ENCODE results near the gene AUTS2.

AUTS2 gene

DNA sequence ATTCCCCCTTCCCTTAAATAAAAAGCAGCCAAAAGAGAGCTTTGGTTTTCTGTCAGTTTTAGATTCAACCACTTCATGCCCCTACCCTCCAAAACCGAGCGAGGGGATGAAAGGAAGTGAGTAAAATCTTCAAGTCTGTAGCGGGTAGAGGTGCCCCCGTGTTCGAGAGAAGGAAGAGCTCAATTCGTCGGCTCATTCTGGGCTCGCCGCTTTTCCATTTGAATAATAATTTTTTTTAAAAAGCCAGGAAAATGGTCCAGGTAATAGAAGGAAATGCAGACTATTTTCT lies 1097.5 kb downstream of the AUTS2 start:
- no peak for TF ChIP-seq SUZ12 (IDR thresholded peaks at IDR 0.05; ENCODE audit: extremely low read depth, insufficient read depth, insufficient read length)
- no peak for TF ChIP-seq ZNF274 (IDR thresholded peaks at IDR 0.05; ENCODE audit: low read depth, low read length)
- no peak for TF ChIP-seq YY1 (IDR thresholded peaks at IDR 0.05; ENCODE audit: insufficient read depth, insufficient read length)
- peaks cover 13% of the 10 kb centered on the region for H3K27me3 ChIP-seq (ENCODE audit: insufficient read depth, insufficient read length)
- peak overlapping the region; percentile 67 for H3K4me3 ChIP-seq (ENCODE audit: insufficient read length, low read depth)
- H3K36me3 ChIP-seq (ENCODE audit: insufficient read depth, insufficient read length, low read length): peaks cover 17% of the 10 kb centered on the region
- H3K9me3 ChIP-seq (ENCODE audit: insufficient read depth, low read length): no peaks in the 10 kb centered on the region
- H3K9ac ChIP-seq (ENCODE audit: insufficient read length, low read depth): peak overlapping the region; percentile 89
- DNase-seq (ENCODE audit: low read depth, low spot score): no peak
- H3K4me1 ChIP-seq (ENCODE audit: insufficient read depth, insufficient read length): peaks cover 3% of the 10 kb centered on the region

DNA sequence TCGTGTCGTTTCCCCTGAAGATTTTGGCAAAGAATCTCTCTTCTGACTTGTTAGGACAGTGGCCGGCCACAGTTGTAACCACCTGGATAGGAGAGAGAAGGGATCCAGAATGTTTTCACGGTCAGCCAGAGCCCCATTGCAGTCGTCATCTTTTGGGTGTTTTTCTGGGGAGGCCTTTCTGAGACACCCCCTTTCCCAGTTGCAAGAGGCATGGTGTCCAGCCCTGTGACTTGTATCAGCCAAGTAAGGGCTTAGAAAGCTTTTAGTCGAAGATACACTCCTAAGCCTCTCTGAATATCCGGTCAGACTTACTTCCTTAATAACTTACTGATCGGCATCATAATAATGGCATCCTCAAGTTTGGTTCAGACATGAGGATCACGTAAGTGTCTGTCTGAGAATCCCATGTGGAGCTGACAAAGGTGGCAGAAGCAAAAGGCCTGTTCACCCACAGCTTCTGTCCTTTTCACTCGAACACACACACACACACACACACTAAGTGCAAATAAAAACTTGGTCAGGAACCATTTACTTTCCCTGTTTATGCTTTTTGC lies 1098.0 kb downstream of the AUTS2 start:
- H3K4me3 ChIP-seq (ENCODE audit: insufficient read length, low read depth): peak overlapping the region; percentile 67
- TF ChIP-seq ZNF274 (IDR thresholded peaks at IDR 0.05; ENCODE audit: low read depth, low read length): no peak
- no peak for TF ChIP-seq YY1 (IDR thresholded peaks at IDR 0.05; ENCODE audit: insufficient read depth, insufficient read length)
- TF ChIP-seq SUZ12 (IDR thresholded peaks at IDR 0.05; ENCODE audit: extremely low read depth, insufficient read depth, insufficient read length): no peak
- H3K9ac ChIP-seq (ENCODE audit: insufficient read length, low read depth): peak overlapping the region; percentile 89
- DNase-seq (ENCODE audit: low read depth, low spot score): no peak
- peaks cover 13% of the 10 kb centered on the region for H3K27me3 ChIP-seq (ENCODE audit: insufficient read depth, insufficient read length)
- H3K9me3 ChIP-seq (ENCODE audit: insufficient read depth, low read length): no peaks in the 10 kb centered on the region
- H3K4me1 ChIP-seq (ENCODE audit: insufficient read depth, insufficient read length): peaks cover 6% of the 10 kb centered on the region
- H3K36me3 ChIP-seq (ENCODE audit: insufficient read depth, insufficient read length, low read length): peaks cover 21% of the 10 kb centered on the region

DNA sequence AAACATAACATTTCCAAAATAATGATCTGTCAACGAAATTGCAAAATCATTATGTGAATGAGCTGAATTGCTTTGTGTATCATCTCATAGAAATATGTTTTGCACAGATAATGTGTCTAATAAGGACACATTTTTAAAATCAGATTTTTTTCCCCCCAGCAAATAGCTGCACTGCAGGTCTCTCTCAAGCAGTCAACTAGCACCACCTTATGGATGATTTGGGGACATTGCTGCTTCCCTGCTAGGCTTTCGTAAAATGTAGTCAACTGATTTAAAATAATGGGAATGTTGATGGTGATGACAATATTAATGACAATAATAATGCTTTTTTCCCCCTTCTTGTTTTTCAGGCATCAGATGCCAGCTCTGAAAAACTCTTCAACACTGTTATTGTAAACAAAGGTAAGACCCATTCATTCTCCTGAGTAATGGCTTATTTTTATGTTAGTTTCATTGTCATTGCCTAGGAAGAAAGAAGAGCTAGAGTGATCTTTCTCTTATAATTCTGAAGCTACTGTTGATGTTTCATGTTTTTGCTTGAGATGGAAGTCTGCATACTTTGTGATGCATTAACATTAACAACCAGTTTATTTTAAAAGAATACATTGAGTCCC lies 1100.1 kb downstream of the AUTS2 start:
- Histone ChIP-seq H3K4me3 (ENCODE audit: insufficient read length, low read depth) (peak overlapping the region; percentile 67), H3K9me3 (ENCODE audit: insufficient read depth, low read length) (peaks cover 9% of the 10 kb centered on the region; the same call in 1 of the 2 replicates), H3K36me3 (ENCODE audit: insufficient read depth, insufficient read length, low read length) (peaks cover 37% of the 10 kb centered on the region), H3K27me3 (ENCODE audit: insufficient read depth, insufficient read length) (no peaks in the 10 kb centered on the region), H3K4me1 (ENCODE audit: insufficient read depth, insufficient read length) (peaks cover 9% of the 10 kb centered on the region), H3K9ac (ENCODE audit: insufficient read length, low read depth) (peak overlapping the region; percentile 89)
- no peak for DNase-seq (ENCODE audit: low read depth, low spot score)
- TF ChIP-seq ZNF274 (IDR thresholded peaks at IDR 0.05; ENCODE audit: low read depth, low read length): no peak
- TF ChIP-seq SUZ12 (IDR thresholded peaks at IDR 0.05; ENCODE audit: extremely low read depth, insufficient read depth, insufficient read length): no peak
- no peak for TF ChIP-seq YY1 (IDR thresholded peaks at IDR 0.05; ENCODE audit: insufficient read depth, insufficient read length)

DNA sequence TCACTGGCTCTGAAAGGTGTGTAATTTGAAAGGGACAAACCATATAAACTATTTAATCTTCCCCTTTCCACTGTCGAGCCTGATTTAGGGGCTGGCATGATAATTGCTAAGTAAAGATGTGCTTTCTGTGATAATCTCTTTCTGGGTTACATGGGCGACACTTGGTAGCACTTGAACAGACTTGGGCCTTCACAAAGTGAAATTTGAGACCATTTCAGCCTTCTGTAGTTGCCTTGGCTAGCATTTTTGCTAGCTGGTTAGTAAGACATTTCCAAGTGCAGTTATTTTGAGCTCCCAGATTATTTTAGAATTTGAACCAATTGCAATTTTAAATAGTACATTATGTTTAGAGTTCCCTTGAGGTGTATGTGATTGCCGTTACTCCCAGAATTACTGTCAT lies 1101.0 kb downstream of the AUTS2 start:
- no peak for DNase-seq (ENCODE audit: low read depth, low spot score)
- H3K4me3 ChIP-seq (ENCODE audit: insufficient read length, low read depth): peak overlapping the region; percentile 19
- TF ChIP-seq ZNF274 (IDR thresholded peaks at IDR 0.05; ENCODE audit: low read depth, low read length): no peak
- TF ChIP-seq SUZ12 (IDR thresholded peaks at IDR 0.05; ENCODE audit: extremely low read depth, insufficient read depth, insufficient read length): no peak
- no peak for TF ChIP-seq YY1 (IDR thresholded peaks at IDR 0.05; ENCODE audit: insufficient read depth, insufficient read length)
- H3K27me3 ChIP-seq (ENCODE audit: insufficient read depth, insufficient read length): no peaks in the 10 kb centered on the region
- peak overlapping the region; percentile 57 for H3K9ac ChIP-seq (ENCODE audit: insufficient read length, low read depth)
- H3K36me3 ChIP-seq (ENCODE audit: insufficient read depth, insufficient read length, low read length): peaks cover 41% of the 10 kb centered on the region
- H3K4me1 ChIP-seq (ENCODE audit: insufficient read depth, insufficient read length): peaks cover 12% of the 10 kb centered on the region
- peaks cover 12% of the 10 kb centered on the region; the same call in 1 of the 2 replicates for H3K9me3 ChIP-seq (ENCODE audit: insufficient read depth, low read length)

DNA sequence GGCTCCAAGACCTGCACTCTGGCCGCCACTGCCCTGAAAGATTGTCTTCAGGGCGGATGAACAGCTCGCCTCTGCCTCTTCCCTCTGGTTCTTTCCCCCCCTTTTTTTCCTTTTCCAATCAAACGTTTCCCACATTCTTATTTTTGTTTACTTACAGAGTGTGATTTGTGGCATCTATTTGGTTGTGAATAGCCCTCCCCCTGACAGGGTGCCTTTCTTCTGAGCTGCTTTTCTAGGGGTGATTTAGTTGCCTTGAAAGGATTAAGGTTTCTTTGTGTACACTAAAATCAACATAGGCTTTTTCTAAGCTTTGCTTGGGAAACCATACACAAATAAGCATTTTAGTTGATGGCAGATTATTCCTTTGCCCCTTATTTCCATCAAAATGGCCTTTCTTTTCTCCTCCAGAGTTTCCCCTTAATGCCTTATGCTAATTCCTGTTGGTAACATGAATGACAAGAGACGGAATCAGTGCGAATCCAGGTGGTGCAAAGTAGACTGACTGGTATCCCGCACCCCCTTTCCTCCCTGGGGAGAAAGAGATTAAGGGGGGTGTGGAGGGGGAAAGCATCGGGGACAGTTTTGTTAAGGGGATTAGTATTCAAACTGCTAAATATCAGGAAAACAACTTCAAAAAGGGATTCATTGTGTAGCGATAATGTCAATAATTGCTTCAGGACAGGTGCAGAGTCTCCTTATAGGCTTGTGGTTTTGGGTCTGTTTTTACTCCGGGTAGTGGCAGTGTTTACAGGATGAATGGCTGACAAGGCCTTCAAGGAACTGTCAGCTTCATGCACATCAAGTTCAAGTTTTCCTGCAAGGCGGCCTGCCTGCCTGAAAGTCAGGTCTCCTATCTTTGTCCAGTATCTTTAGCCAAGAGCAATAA lies 1102.0 kb downstream of the AUTS2 start:
- Histone ChIP-seq H3K9me3 (ENCODE audit: insufficient read depth, low read length) (peaks cover 22% of the 10 kb centered on the region; the same call in 1 of the 2 replicates), H3K9ac (ENCODE audit: insufficient read length, low read depth) (peak overlapping the region; percentile 42), H3K27me3 (ENCODE audit: insufficient read depth, insufficient read length) (no peaks in the 10 kb centered on the region), H3K36me3 (ENCODE audit: insufficient read depth, insufficient read length, low read length) (peaks cover 50% of the 10 kb centered on the region), H3K4me3 (ENCODE audit: insufficient read length, low read depth) (no peak overlapping the region), H3K4me1 (ENCODE audit: insufficient read depth, insufficient read length) (peaks cover 17% of the 10 kb centered on the region)
- TF ChIP-seq ZNF274 (IDR thresholded peaks at IDR 0.05; ENCODE audit: low read depth, low read length): no peak
- TF ChIP-seq YY1 (IDR thresholded peaks at IDR 0.05; ENCODE audit: insufficient read depth, insufficient read length): no peak
- no peak for TF ChIP-seq SUZ12 (IDR thresholded peaks at IDR 0.05; ENCODE audit: extremely low read depth, insufficient read depth, insufficient read length)
- peak; percentile 96 for DNase-seq (ENCODE audit: low read depth, low spot score)

DNA sequence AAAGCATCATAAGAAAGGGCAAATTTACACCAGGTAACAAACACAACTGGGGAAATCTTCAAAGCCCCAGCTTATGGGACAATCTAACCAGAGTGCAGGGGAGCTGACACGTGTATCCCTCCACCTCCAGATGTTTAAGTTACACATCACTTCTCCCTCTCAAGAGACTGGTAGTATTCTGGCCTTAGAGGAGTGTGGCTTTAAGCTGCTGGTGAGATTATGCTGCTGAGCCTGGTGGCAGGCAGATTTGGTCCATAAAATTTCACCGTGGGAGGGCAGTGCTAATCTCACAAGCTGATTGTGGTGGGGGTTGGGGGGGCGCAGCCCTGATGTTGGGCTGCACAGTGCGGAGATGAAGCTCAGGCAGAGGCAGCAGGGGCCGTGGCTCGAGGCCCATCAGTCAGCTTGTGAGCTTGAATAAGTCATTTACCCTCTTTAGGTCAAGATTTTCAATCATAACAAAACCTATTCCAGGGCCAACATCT lies 1102.7 kb downstream of the AUTS2 start:
- no peak for TF ChIP-seq ZNF274 (IDR thresholded peaks at IDR 0.05; ENCODE audit: low read depth, low read length)
- no peak for TF ChIP-seq SUZ12 (IDR thresholded peaks at IDR 0.05; ENCODE audit: extremely low read depth, insufficient read depth, insufficient read length)
- no peak for TF ChIP-seq YY1 (IDR thresholded peaks at IDR 0.05; ENCODE audit: insufficient read depth, insufficient read length)
- no peak for DNase-seq (ENCODE audit: low read depth, low spot score)
- Histone ChIP-seq H3K36me3 (ENCODE audit: insufficient read depth, insufficient read length, low read length) (peaks cover 57% of the 10 kb centered on the region), H3K4me1 (ENCODE audit: insufficient read depth, insufficient read length) (peaks cover 17% of the 10 kb centered on the region), H3K4me3 (ENCODE audit: insufficient read length, low read depth) (no peak overlapping the region), H3K9ac (ENCODE audit: insufficient read length, low read depth) (peak overlapping the region; percentile 42), H3K9me3 (ENCODE audit: insufficient read depth, low read length) (peaks cover 29% of the 10 kb centered on the region; the same call in 1 of the 2 replicates), H3K27me3 (ENCODE audit: insufficient read depth, insufficient read length) (no peaks in the 10 kb centered on the region)

DNA sequence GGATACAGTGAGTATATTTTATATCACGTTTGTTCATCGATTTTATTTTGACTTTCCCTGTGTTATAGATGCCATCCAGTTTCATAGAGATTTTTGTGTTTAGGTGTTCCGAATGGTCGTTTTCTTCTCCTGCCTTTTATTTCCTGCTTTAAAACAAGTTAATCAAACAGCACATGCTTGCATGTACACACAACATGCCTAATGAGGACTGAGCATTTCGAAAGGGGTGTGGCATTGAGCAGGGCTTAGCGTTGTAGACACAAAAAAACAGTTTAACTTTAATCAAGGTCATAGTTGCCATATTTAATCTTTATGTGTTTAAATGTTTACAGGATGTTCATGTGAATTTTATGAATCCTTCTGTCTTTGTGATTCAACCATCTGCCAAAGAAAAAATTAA lies 1103.2 kb downstream of the AUTS2 start:
- peaks cover 32% of the 10 kb centered on the region; the same call in 1 of the 2 replicates for H3K9me3 ChIP-seq (ENCODE audit: insufficient read depth, low read length)
- TF ChIP-seq ZNF274 (IDR thresholded peaks at IDR 0.05; ENCODE audit: low read depth, low read length) (no peak), YY1 (IDR thresholded peaks at IDR 0.05; ENCODE audit: insufficient read depth, insufficient read length) (no peak), SUZ12 (IDR thresholded peaks at IDR 0.05; ENCODE audit: extremely low read depth, insufficient read depth, insufficient read length) (no peak)
- H3K9ac ChIP-seq (ENCODE audit: insufficient read length, low read depth): no peak overlapping the region
- H3K36me3 ChIP-seq (ENCODE audit: insufficient read depth, insufficient read length, low read length): peaks cover 60% of the 10 kb centered on the region
- no peaks in the 10 kb centered on the region for H3K27me3 ChIP-seq (ENCODE audit: insufficient read depth, insufficient read length)
- no peak overlapping the region for H3K4me3 ChIP-seq (ENCODE audit: insufficient read length, low read depth)
- DNase-seq (ENCODE audit: low read depth, low spot score): no peak
- peaks cover 17% of the 10 kb centered on the region for H3K4me1 ChIP-seq (ENCODE audit: insufficient read depth, insufficient read length)
